Common myeloid progenitor, CD34-positive (primary cell): ENCODE results near the gene RANGAP1.

Experiments used
- CTCF ChIA-PET: fragments of 350-600 bp; sonication (Branson Sonifier 250); formaldehyde crosslinking; loops from one replicate; lab custom pipeline; 2021; ENCODE audit warnings: antibody characterized with exemption; lab: Charles Lee
- POLR2A ChIA-PET: fragments of 350-600 bp; sonication (Branson Sonifier 250); formaldehyde crosslinking; loops from one replicate; lab custom pipeline; 2021; ENCODE audit warnings: antibody characterized with exemption; lab: Charles Lee
- DNase-seq, 3 donors: peaks; one replicate each; pipeline versions ENCODE4 v3.0.0 to v3.0.0-alpha.2; 2013
- H3K27ac ChIP-seq, 2 experiments: 1 replicate in 1 of 2; 2 replicates in 1 of 2; pipeline ENCODE4 v1.7.0; 2013; ENCODE audit warnings: inconsistent platforms in 2 of 2, low read length in 2 of 2, mild to moderate bottlenecking in 2 of 2, low read depth in 1 of 2, moderate library complexity in 1 of 2; ENCODE audit not compliant: severe bottlenecking in 2 of 2, insufficient read depth in 1 of 2, poor library complexity in 1 of 2
- H3K27me3 ChIP-seq, 5 experiments: replicated peaks in 2 of 5; 1 replicate in 3 of 5; 2 replicates in 2 of 5; pipeline versions ENCODE4 v1.6.1 to v1.7.0; 2013; ENCODE audit warnings: low read length in 4 of 5, mild to moderate bottlenecking in 2 of 5, moderate library complexity in 2 of 5, inconsistent platforms in 1 of 5; ENCODE audit not compliant: insufficient read depth in 5 of 5, control insufficient read depth in 4 of 5
- H3K36me3 ChIP-seq, 4 experiments: 1 replicate in 2 of 4; 2 replicates in 2 of 4; pipeline versions ENCODE4 v1.6.1 to v1.7.0; 2013; ENCODE audit warnings: low read length in 3 of 4, control low read depth in 1 of 4, mild to moderate bottlenecking in 1 of 4; ENCODE audit not compliant: control insufficient read depth in 4 of 4, insufficient read depth in 4 of 4
- H3K4me1 ChIP-seq, 4 experiments: 1 replicate in 3 of 4; 2 replicates in 1 of 4; pipeline versions ENCODE4 v1.6.1 to v1.7.1; 2013; ENCODE audit warnings: low read length in 3 of 4, mild to moderate bottlenecking in 3 of 4, control low read depth in 1 of 4, inconsistent platforms in 1 of 4, moderate library complexity in 1 of 4; ENCODE audit not compliant: control insufficient read depth in 4 of 4, insufficient read depth in 4 of 4; ENCODE audit errors: control extremely low read depth in 1 of 4
- H3K4me3 ChIP-seq, 7 experiments: 1 replicate in 4 of 7; 2 replicates in 3 of 7; pipeline versions ENCODE4 v1.5.1 to v1.7.0; 2013; ENCODE audit warnings: mild to moderate bottlenecking in 7 of 7, low read length in 6 of 7, moderate library complexity in 6 of 7, inconsistent platforms in 2 of 7, low read depth in 2 of 7, control low read depth in 1 of 7; ENCODE audit not compliant: insufficient read depth in 4 of 7, control insufficient read depth in 1 of 7; ENCODE audit errors: extremely low read depth in 1 of 7
- H3K9me3 ChIP-seq, 5 experiments: 1 replicate in 4 of 5; 2 replicates in 1 of 5; pipeline versions ENCODE4 v1.6.1 to v1.7.1; 2013; ENCODE audit warnings: low read length in 4 of 5, mild to moderate bottlenecking in 2 of 5, inconsistent platforms in 1 of 5, low read depth in 1 of 5, moderate library complexity in 1 of 5; ENCODE audit not compliant: control insufficient read depth in 4 of 5, insufficient read depth in 2 of 5; ENCODE audit errors: control extremely low read depth in 1 of 5
- WGBS: methylation state at CpG from one replicate; pipeline ENCODE4 v1.1.5; 2013; ENCODE audit not compliant: insufficient coverage; 5-methylcytosine and 5-hydroxymethylcytosine counted together

The RANGAP1 gene

GRCh38 chr22:41215409-41215808 is 70.6 kb downstream of the RANGAP1 start:
- Histone ChIP-seq H3K27me3 (no peaks in the 10 kb centered on the region), H3K4me1 (peaks cover 0 to 22% (median 15%) of the 10 kb centered on the region in 4 experiments), H3K36me3 (peaks cover 12 to 45% (median 34%) of the 10 kb centered on the region in 4 experiments), H3K9me3 (peaks cover 0 to 14% (median 5%) of the 10 kb centered on the region in 5 experiments), H3K27ac (no peak overlapping the region), H3K4me3 (no peak overlapping the region)
- no peak for DNase-seq
- ChIA-PET CTCF (interaction anchor here (0.8 to 2.0 kb wide), 3 partner anchors 15 to 22 kb away, joined by 3 to 6 read pairs (median 4); no protein-coding TSS in a partner anchor), POLR2A (no interaction called here)
- 98% methylated on average over 10 of the region's 10 CpGs for WGBS

- ChIA-PET POLR2A (interaction anchor here (0.6 to 0.7 kb wide), 3 partner anchors 27 to 442 kb away, joined by 4 to 6 read pairs (median 5); no protein-coding TSS in a partner anchor), CTCF (interaction anchor here (0.7 to 2.2 kb wide), 3 partner anchors 9 to 31 kb away, joined by 3 to 7 read pairs (median 3); no protein-coding TSS in a partner anchor)
- 100% methylated on average over 6 of the region's 9 CpGs for WGBS
- DNase-seq, result no peak
- Histone ChIP-seq H3K27ac (no peak overlapping the region), H3K27me3 (no peaks in the 10 kb centered on the region), H3K36me3 (peaks cover 2 to 13% (median 11%) of the 10 kb centered on the region in 4 experiments), H3K4me3 (no peak overlapping the region), H3K9me3 (no peaks in the 10 kb centered on the region), H3K4me1 (peaks cover 0 to 17% (median 14%) of the 10 kb centered on the region in 4 experiments)
Observed at GRCh38 chr22:41206719-41207118, 79.3 kb downstream of the RANGAP1 start.

GRCh38 chr22:41204992-41205900 is 80.7 kb downstream of the RANGAP1 start, which contains the start of gene L3MBTL2:
L3MBTL2 (plus strand) TSS chr22:41205312; CDS start chr22:41205363, 51 bp downstream.
- no peaks in the 10 kb centered on the region for H3K27me3 ChIP-seq
- ChIA-PET POLR2A (interaction anchor here (0.6 to 1.2 kb wide), 2 partner anchors 12 to 25 kb away, joined by 3 to 5 read pairs; no protein-coding TSS in a partner anchor), CTCF (no interaction called here)
- WGBS, result 3% methylated on average over 38 of the region's 47 CpGs
- DNase-seq, result peak; percentile 96 to 97 (median 97)
- H3K9me3 ChIP-seq, result no peaks in the 10 kb centered on the region
- peaks cover 0 to 23% (median 17%) of the 10 kb centered on the region in 4 experiments for H3K4me1 ChIP-seq
- H3K36me3 ChIP-seq, result peaks cover 0 to 8% (median 5%) of the 10 kb centered on the region in 4 experiments
- peak within 1 kb of the TSS; percentile 70 to 99 (median 89) for H3K4me3 ChIP-seq
- peak within 1 kb of the TSS; percentile 86 to 93 for H3K27ac ChIP-seq

GRCh38 chr22:41204066-41204465 is 81.9 kb downstream of the RANGAP1 start:
- peak in 1 of 3 donors; percentile 29 for DNase-seq
- ChIA-PET POLR2A (no interaction called here), CTCF (no interaction called here)
- H3K27ac ChIP-seq, result no peak overlapping the region
- H3K36me3 ChIP-seq, result no peaks in the 10 kb centered on the region
- no peaks in the 10 kb centered on the region for H3K27me3 ChIP-seq
- H3K9me3 ChIP-seq, result no peaks in the 10 kb centered on the region
- peaks cover 0 to 23% (median 17%) of the 10 kb centered on the region in 4 experiments for H3K4me1 ChIP-seq
- WGBS, result 74% methylated on average over 3 of the region's 6 CpGs
- no peak overlapping the region for H3K4me3 ChIP-seq

- H3K9me3 ChIP-seq, result no peaks in the 10 kb centered on the region
- no peak for DNase-seq
- no peak overlapping the region for H3K4me3 ChIP-seq
- ChIA-PET POLR2A (no interaction called here), CTCF (interaction anchor here (0.7 kb wide), 1 partner anchor 93 kb away, joined by 4 read pairs; no protein-coding TSS in a partner anchor)
- WGBS, result 100% methylated on average over 1 of the region's 2 CpGs
- no peaks in the 10 kb centered on the region for H3K27me3 ChIP-seq
- H3K4me1 ChIP-seq, result peaks cover 5 to 33% (median 25%) of the 10 kb centered on the region in 4 experiments
- H3K27ac ChIP-seq, result no peak overlapping the region
- no peaks in the 10 kb centered on the region for H3K36me3 ChIP-seq
Observed at GRCh38 chr22:41203118-41203517, 82.9 kb downstream of the RANGAP1 start.

GRCh38 chr22:41201141-41201540 is 84.8 kb downstream of the RANGAP1 start:
- H3K9me3 ChIP-seq, result no peaks in the 10 kb centered on the region
- CTCF ChIA-PET, result interaction anchor here (1.1 to 1.6 kb wide), 2 partner anchors 17 to 29 kb away, joined by 4 to 5 read pairs; no protein-coding TSS in a partner anchor
- peak; percentile 63 to 94 (median 83) for DNase-seq
- POLR2A ChIA-PET, result no interaction called here
- H3K36me3 ChIP-seq, result no peaks in the 10 kb centered on the region
- H3K4me3 ChIP-seq, result peak overlapping the region in 1 of 7 experiments; percentile 15
- H3K27me3 ChIP-seq, result no peaks in the 10 kb centered on the region
- H3K4me1 ChIP-seq, result peaks cover 10 to 44% (median 35%) of the 10 kb centered on the region in 4 experiments
- peak overlapping the region; percentile 19 to 35 for H3K27ac ChIP-seq
- WGBS, result 39% methylated on average over 8 of the region's 10 CpGs
